K562 (cell line): ENCODE results near the gene LYPD6B. TPM values are rescaled to one million over a fixed set of nuclear protein-coding genes. Genes with fewer than 3 reads are reported as not detected.

Experiments
- ATAC-seq: fragments of 200-7000 bp; cut with Tn5 transposase; 3 replicates; pipeline ENCODE4 v1.9.1; 2020; ENCODE audit warnings: moderate library complexity
- BruUV-seq: library from RNA; stranded (reverse); fragments of 400-500 nt; replicated peaks from 2 replicates; lab custom pipeline; 2021; lab: Mats Ljungman, UMichigan
- CTCF ChIA-PET: fragments of 300-600 bp; formaldehyde crosslinking; extraction: SDS; loops from one replicate; lab custom pipeline; 2021; ENCODE audit warnings: low intra/inter-chr PET ratio; lab: Yijun Ruan, JAX
- POLR2A ChIA-PET: fragments of 300-600, 350-650 bp; sonication (Branson Sonifier 250); formaldehyde crosslinking; extraction: SDS; loops from one replicate; lab custom pipeline; 2021; ENCODE audit warnings: antibody characterized with exemption, inconsistent platforms; lab: Yijun Ruan, JAX
- DNase-seq, 4 experiments: peaks; one replicate each; pipeline versions ENCODE4 v3.0.0 to v3.0.0-alpha.2; 2011 to 2018; ENCODE audit warnings: low spot score in 3 of 4, mixed read lengths in 3 of 4; ENCODE audit errors: extremely low read depth in 1 of 4
- FAIRE-seq: peaks from 2 replicates; lab custom pipeline; 2011; peaks lifted over from hg19 to GRCh38; lab: Jason Lieb, UNC
- H2AFZ ChIP-seq: 2 replicates; pipeline ENCODE4 v1.6.0; 2011; ENCODE audit warnings: low read depth, low read length, control low read depth, inconsistent platforms
- H3K27ac ChIP-seq: fragments of 200-600 bp; 3 replicates; pipeline ENCODE4 v1.8.0; 2011; ENCODE audit warnings: low read depth, mild to moderate bottlenecking, control low read depth, inconsistent platforms, low read length, moderate library complexity, mixed read lengths; ENCODE audit errors: extremely low read depth
- H3K27me3 ChIP-seq, 2 experiments: fragments of 300-600 bp in 1 of 2; 2 replicates in 1 of 2; 3 replicates in 1 of 2; pipeline versions ENCODE4 v1.6.0 to v1.8.0; 2011; ENCODE audit warnings: inconsistent platforms in 2 of 2, low read length in 2 of 2, mild to moderate bottlenecking in 1 of 2, mixed read lengths in 1 of 2, moderate library complexity in 1 of 2; ENCODE audit not compliant: control insufficient read depth in 2 of 2, insufficient read depth in 2 of 2
- H3K36me3 ChIP-seq: fragments of 300-600 bp; 3 replicates; pipeline ENCODE4 v1.8.0; 2011; ENCODE audit warnings: mild to moderate bottlenecking, low read length, inconsistent platforms; ENCODE audit not compliant: control insufficient read depth, insufficient read depth
- H3K4me1 ChIP-seq, 2 experiments: fragments of 200-600 bp in 1 of 2; replicated peaks in 1 of 2; 2 replicates in 1 of 2; 3 replicates in 1 of 2; pipeline versions ENCODE4 v1.5.1 to v1.8.0; 2011; ENCODE audit warnings: inconsistent platforms in 2 of 2, low read length in 2 of 2, mild to moderate bottlenecking in 1 of 2, mixed read lengths in 1 of 2, moderate library complexity in 1 of 2; ENCODE audit not compliant: control insufficient read depth in 2 of 2, insufficient read depth in 2 of 2
- H3K4me2 ChIP-seq: 2 replicates; pipeline ENCODE4 v1.6.1; 2011; ENCODE audit warnings: low read length, control low read depth, inconsistent platforms, mixed read lengths; ENCODE audit not compliant: insufficient read depth
- H3K4me3 ChIP-seq: fragments of 200-600 bp; sonication (generic), shearing (Covaris generic); 2 replicates; pipeline ENCODE4 v1.5.1; 2016; ENCODE audit warnings: control low read depth, inconsistent platforms
- H3K79me2 ChIP-seq: fragments of 200-600 bp; 3 replicates; pipeline ENCODE4 v1.8.0; 2011; ENCODE audit warnings: low read length, inconsistent platforms; ENCODE audit not compliant: control insufficient read depth, insufficient read depth
- H3K9ac ChIP-seq, 2 experiments: 2 replicates each; pipeline versions ENCODE4 v1.6.0 to v1.6.1; 2011; ENCODE audit warnings: low read depth in 2 of 2, low read length in 2 of 2, control low read depth in 1 of 2, inconsistent platforms in 1 of 2, mild to moderate bottlenecking in 1 of 2, mixed read lengths in 1 of 2; ENCODE audit not compliant: insufficient read depth in 1 of 2
- H3K9me1 ChIP-seq: one replicate; pipeline ENCODE4 v1.6.0; 2011; ENCODE audit warnings: inconsistent platforms, mild to moderate bottlenecking, low read length, moderate library complexity; ENCODE audit not compliant: control insufficient read depth, insufficient read depth
- H3K9me3 ChIP-seq: replicated peaks from 2 replicates; pipeline ENCODE4 v1.5.1; 2011; ENCODE audit warnings: low read depth, low read length, inconsistent platforms; ENCODE audit not compliant: control insufficient read depth, insufficient read depth
- H4K20me1 ChIP-seq: replicated peaks from 2 replicates; pipeline ENCODE4 v1.6.1; 2011; ENCODE audit warnings: low read length, inconsistent platforms, mixed read lengths; ENCODE audit not compliant: control insufficient read depth, insufficient read depth
- ATF6 ChIP-seq: sonication (generic); formaldehyde crosslinking; IDR thresholded peaks from 2 replicates; pipeline ENCODE4 v1.4.0; 2020; ENCODE audit warnings: mild to moderate bottlenecking, missing genetic modification reagents
- DACH1 ChIP-seq: fragments of 450-650 bp; IDR thresholded peaks from 2 replicates; pipeline ENCODE4 v1.6.1; 2018; ENCODE audit not compliant: partially characterized antibody
- DNMT1 ChIP-seq: fragments of 450-650 bp; IDR thresholded peaks from 2 replicates; pipeline ENCODE4 v1.6.1; 2016; ENCODE audit warnings: antibody characterized with exemption, mild to moderate bottlenecking
- ELK1 ChIP-seq: sonication (generic); formaldehyde crosslinking; IDR thresholded peaks from 2 replicates; pipeline ENCODE4 v1.8.1; 2022; ENCODE audit warnings: missing genetic modification reagents
- FOXM1 ChIP-seq, 2 experiments: fragments of 450-650 bp in 1 of 2; sonication (generic) in 1 of 2; formaldehyde crosslinking in 1 of 2; IDR thresholded peaks; 2 replicates each; pipeline versions ENCODE4 v1.6.1 to v1.9.0; 2017 to 2022; ENCODE audit warnings: low read depth in 2 of 2, mild to moderate bottlenecking in 2 of 2, missing genetic modification reagents in 1 of 2, moderate library complexity in 1 of 2
- HLTF ChIP-seq: fragments of 450-650 bp; IDR thresholded peaks from 2 replicates; pipeline ENCODE4 v1.6.1; 2016
- HMGXB4 ChIP-seq: sonication (generic); formaldehyde crosslinking; IDR thresholded peaks from 2 replicates; pipeline ENCODE4 v1.8.1; 2023; ENCODE audit warnings: mild to moderate bottlenecking, missing genetic modification reagents
- JUN ChIP-seq, 2 experiments: sonication (generic) in 1 of 2; formaldehyde crosslinking in 1 of 2; IDR thresholded peaks; 2 replicates each; pipeline versions ENCODE4 v1.6.1 to v1.8.0; 2012 to 2022; ENCODE audit warnings: borderline replicate concordance in 2 of 2, mild to moderate bottlenecking in 2 of 2, improper control_type of control experiment in 1 of 2, low read depth in 1 of 2, low read length in 1 of 2, missing genetic modification reagents in 1 of 2
- NFYB ChIP-seq: IDR thresholded peaks from 2 replicates; pipeline ENCODE4 v1.6.1; 2011; ENCODE audit warnings: mild to moderate bottlenecking, moderate library complexity; ENCODE audit not compliant: insufficient read length; ENCODE audit errors: extremely low read depth
- NONO ChIP-seq, 2 experiments: fragments of 200-400 bp in 1 of 2; fragments of 450-650 bp in 1 of 2; formaldehyde crosslinking in 1 of 2; IDR thresholded peaks; 2 replicates each; pipeline ENCODE4 v1.6.1; 2017; ENCODE audit warnings: low read depth in 2 of 2, mild to moderate bottlenecking in 2 of 2, moderate library complexity in 2 of 2, low read length in 1 of 2
- NR2F6 ChIP-seq: fragments of 450-650 bp; formaldehyde crosslinking; IDR thresholded peaks from 2 replicates; pipeline ENCODE4 v1.4.0; 2020; ENCODE audit warnings: mild to moderate bottlenecking
- PHF21A ChIP-seq: fragments of 450-650 bp; IDR thresholded peaks from 2 replicates; pipeline ENCODE4 v1.6.1; 2017; ENCODE audit warnings: low read depth, borderline replicate concordance
- POLR3A ChIP-seq: IDR thresholded peaks from 2 replicates; pipeline ENCODE4 v1.6.1; 2011; ENCODE audit warnings: borderline replicate concordance, mild to moderate bottlenecking, moderate library complexity; ENCODE audit not compliant: insufficient read length, insufficient read depth; ENCODE audit errors: extremely low read depth
- STAG1 ChIP-seq: sonication (generic); formaldehyde crosslinking; IDR thresholded peaks from 2 replicates; pipeline ENCODE4 v1.5.0; 2020; ENCODE audit warnings: missing genetic modification reagents, borderline replicate concordance
- TCF3 ChIP-seq: sonication (generic); formaldehyde crosslinking; IDR thresholded peaks from 2 replicates; pipeline ENCODE4 v1.4.0; 2020; ENCODE audit warnings: mild to moderate bottlenecking, missing genetic modification reagents
- ZNF253 ChIP-seq: fragments of 250-450 bp; sonication (Bioruptor Pico); conservative IDR thresholded peaks from 2 replicates; pipeline ENCODE4 v1.6.1; 2021; ENCODE audit warnings: mild to moderate bottlenecking
- ZNF431 ChIP-seq: sonication (generic); formaldehyde crosslinking; IDR thresholded peaks from 2 replicates; pipeline ENCODE4 v1.8.0; 2022; ENCODE audit warnings: mild to moderate bottlenecking, missing genetic modification reagents
- ZZZ3 ChIP-seq: fragments of 450-650 bp; IDR thresholded peaks from 2 replicates; pipeline ENCODE4 v1.6.1; 2016; ENCODE audit warnings: antibody characterized with exemption, mild to moderate bottlenecking, moderate library complexity
- WGBS: fragments of 100-300 bp; shearing (Covaris generic); methylation state at CpG from one replicate; pipeline ENCODE4 v1.1.6; 2016; ENCODE audit warnings: low coverage, mixed read lengths; ENCODE audit not compliant: insufficient coverage; ENCODE audit errors: missing lambda C conversion rate; 5-methylcytosine and 5-hydroxymethylcytosine counted together
- in situ Hi-C: fragments of 300-500 bp; cut with MboI; formaldehyde crosslinking; loops from 4 replicates; pipeline ENCODE4 v1.15.0; 2018; ENCODE audit warnings: inconsistent platforms, mixed read lengths
- intact Hi-C: fragments of 100-400 bp; cut with micrococcal nuclease; formaldehyde crosslinking; loops from 2 replicates; pipeline ENCODE4 v1.14.2; 2022
- polyA plus RNA-seq, 8 experiments: library from polyadenylated mRNA; depleted of rRNA in 4 of 8; stranded (reverse) in 5 of 8; unstranded in 3 of 8; fragments of >200 nt; fragmentation: Nextera tagmentation in 2 of 8; fragmentation: Illumina TruSeq in 1 of 8; extraction: Ambion mirVana in 2 of 8; extraction: Trizol in 1 of 8; gene quantifications; 2 replicates each; pipeline versions ENCODE4 v1.2.1 to v1.2.3, GENCODE V29; 2011 to 2014; ENCODE audit warnings: inconsistent platforms in 1 of 8, missing spikeins in 1 of 8
- total RNA-seq, 7 experiments: library from RNA; depleted of rRNA in 6 of 7; stranded (reverse); fragments of >200 nt in 6 of 7; fragmentation: Illumina TruSeq in 2 of 7; extraction: Trizol in 2 of 7; gene quantifications; 2 replicates each; pipeline versions ENCODE4 v1.2.1 to v1.2.3, GENCODE V29; 2011 to 2021; ENCODE audit warnings: low replicate concordance in 1 of 7

LYPD6B gene
- total and polyA plus RNA-seq, 9 of the 15 experiments (the other 6 are each of a cell fraction or from before 2014, with no cell fraction given): not detected

- Histone ChIP-seq H2AFZ (no peak overlapping the region), H3K9me1 (no peaks in the 10 kb centered on the region), H3K9me3 (no peaks in the 10 kb centered on the region), H4K20me1 (no peaks in the 10 kb centered on the region), H3K4me3 (no peak overlapping the region), H3K4me1 (no peaks in the 10 kb centered on the region), H3K27me3 (no peaks in the 10 kb centered on the region), H3K9ac (no peak overlapping the region), H3K27ac (no peak overlapping the region)
- CTCF ChIA-PET: no interaction called here
- WGBS: under 1% methylated on average over 5 of the region's 5 CpGs
- DNase-seq: no peak
- no peak for ATAC-seq
- in situ Hi-C loops: no loop called here
- TF ChIP-seq FOXM1 (IDR thresholded peaks at IDR 0.05; ENCODE audit: low read depth) (no peak), FOXM1 (CRISPR knock-in tag; IDR thresholded peaks at IDR 0.05; ENCODE audit: low read depth) (no peak), NONO (IDR thresholded peaks at IDR 0.05; ENCODE audit: low read depth in 2 of 2, low read length in 1 of 2) (no peak), HMGXB4 (no peak), DACH1 (no peak), NR2F6 (CRISPR knock-in tag) (no peak), ZNF431 (CRISPR knock-in tag) (no peak), JUN (IDR thresholded peaks at IDR 0.05; ENCODE audit: borderline replicate concordance, low read depth, low read length) (no peak), JUN (CRISPR knock-in tag; IDR thresholded peaks at IDR 0.05; ENCODE audit: borderline replicate concordance) (no peak), POLR3A (no peak), DNMT1 (no peak), ZNF253 (CRISPR knock-in tag) (no peak), STAG1 (no peak), ATF6 (CRISPR knock-in tag) (no peak), HLTF (no peak), ZZZ3 (no peak), NFYB (no peak), PHF21A (no peak), TCF3 (CRISPR knock-in tag) (no peak), ELK1 (CRISPR knock-in tag) (no peak)
- TF ChIP-seq, all 486 proteins: peak for 0
- H3K36me3 ChIP-seq: no peaks in the 10 kb centered on the region
- FAIRE-seq: no peak
- no peaks in the 10 kb centered on the region for H3K79me2 ChIP-seq
- BruUV-seq: no TSS peak
- intact Hi-C loops: no loop called here
- POLR2A ChIA-PET: interaction anchor here (0.8 kb wide), 1 partner anchor 167 kb away, joined by 5 read pairs; no protein-coding TSS in a partner anchor
- no peak overlapping the region for H3K4me2 ChIP-seq
These were observed 186.0 kb downstream of the LYPD6B start for GRCh38 chr2:149224543-149224942.
